Dermis microvascular lymphatic vessel endothelial cell (primary cell): Measurements from ENCODE around the gene THSD1. TPM values are rescaled to one million over a fixed set of nuclear protein-coding genes. Genes with fewer than 3 reads are reported as not detected.

Source experiments
- DNase-seq, 2 donors: peaks; one replicate each; pipeline versions ENCODE4 v3.0.0 to v3.0.0-alpha.2; 2010; ENCODE audit warnings: low read depth in 2 of 2
- total RNA-seq: library from RNA; depleted of rRNA; stranded (reverse); fragments of >200 nt; gene quantifications from 2 replicates; pipeline ENCODE4 v1.2.1, GENCODE V29; 2014

The THSD1 gene, protein sequence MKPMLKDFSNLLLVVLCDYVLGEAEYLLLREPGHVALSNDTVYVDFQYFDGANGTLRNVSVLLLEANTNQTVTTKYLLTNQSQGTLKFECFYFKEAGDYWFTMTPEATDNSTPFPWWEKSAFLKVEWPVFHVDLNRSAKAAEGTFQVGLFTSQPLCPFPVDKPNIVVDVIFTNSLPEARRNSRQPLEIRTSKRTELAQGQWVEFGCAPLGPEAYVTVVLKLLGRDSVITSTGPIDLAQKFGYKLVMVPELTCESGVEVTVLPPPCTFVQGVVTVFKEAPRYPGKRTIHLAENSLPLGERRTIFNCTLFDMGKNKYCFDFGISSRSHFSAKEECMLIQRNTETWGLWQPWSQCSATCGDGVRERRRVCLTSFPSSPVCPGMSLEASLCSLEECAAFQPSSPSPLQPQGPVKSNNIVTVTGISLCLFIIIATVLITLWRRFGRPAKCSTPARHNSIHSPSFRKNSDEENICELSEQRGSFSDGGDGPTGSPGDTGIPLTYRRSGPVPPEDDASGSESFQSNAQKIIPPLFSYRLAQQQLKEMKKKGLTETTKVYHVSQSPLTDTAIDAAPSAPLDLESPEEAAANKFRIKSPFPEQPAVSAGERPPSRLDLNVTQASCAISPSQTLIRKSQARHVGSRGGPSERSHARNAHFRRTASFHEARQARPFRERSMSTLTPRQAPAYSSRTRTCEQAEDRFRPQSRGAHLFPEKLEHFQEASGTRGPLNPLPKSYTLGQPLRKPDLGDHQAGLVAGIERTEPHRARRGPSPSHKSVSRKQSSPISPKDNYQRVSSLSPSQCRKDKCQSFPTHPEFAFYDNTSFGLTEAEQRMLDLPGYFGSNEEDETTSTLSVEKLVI
- 41.3 and 52.8 TPM in 2 replicates for total RNA-seq

- DNase-seq, result peak; percentile 79 to 87
Measured at GRCh38 chr13:52405767-52406494, at the start of gene THSD1. THSD1 (minus strand) TSS chr13:52406172; CDS start chr13:52402600, 3,572 bp downstream.

GRCh38 chr13:52455677-52456041, 49.7 kb upstream of the THSD1 start:
- peak; percentile 45 to 81 for DNase-seq

GRCh38 chr13:52454820-52455676, 49.1 kb upstream of the THSD1 start, which contains the start of gene CKAP2:
CKAP2 (plus strand) TSS chr13:52455478; CDS start chr13:52455557, 79 bp downstream.
- DNase-seq, result peak; percentile 90 to 98

- DNase-seq, result no peak
Measured at GRCh38 chr13:52454459-52454819, 48.5 kb upstream of the THSD1 start.

GRCh38 chr13:52452470-52452869, 46.5 kb upstream of the THSD1 start:
- DNase-seq, result no peak

GRCh38 chr13:52451135-52451804, 45.3 kb upstream of the THSD1 start:
- no peak for DNase-seq

DNA sequence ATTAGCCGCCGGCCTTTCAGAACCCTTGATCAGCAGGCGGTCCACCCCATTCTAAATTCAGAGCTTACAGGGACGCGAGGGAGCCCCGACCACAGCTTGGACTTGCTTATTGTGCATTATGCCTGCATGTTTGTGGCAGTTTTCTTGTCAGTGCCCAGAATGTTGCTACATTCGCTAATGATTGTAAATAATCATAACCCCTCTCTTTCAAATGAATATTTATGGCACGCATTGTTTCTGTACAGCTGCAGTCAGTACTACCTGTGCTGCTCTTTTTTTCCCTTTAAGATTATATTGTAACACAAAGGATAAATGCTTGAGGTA, 44.8 kb upstream of the THSD1 start:
- DNase-seq, result no peak

DNA sequence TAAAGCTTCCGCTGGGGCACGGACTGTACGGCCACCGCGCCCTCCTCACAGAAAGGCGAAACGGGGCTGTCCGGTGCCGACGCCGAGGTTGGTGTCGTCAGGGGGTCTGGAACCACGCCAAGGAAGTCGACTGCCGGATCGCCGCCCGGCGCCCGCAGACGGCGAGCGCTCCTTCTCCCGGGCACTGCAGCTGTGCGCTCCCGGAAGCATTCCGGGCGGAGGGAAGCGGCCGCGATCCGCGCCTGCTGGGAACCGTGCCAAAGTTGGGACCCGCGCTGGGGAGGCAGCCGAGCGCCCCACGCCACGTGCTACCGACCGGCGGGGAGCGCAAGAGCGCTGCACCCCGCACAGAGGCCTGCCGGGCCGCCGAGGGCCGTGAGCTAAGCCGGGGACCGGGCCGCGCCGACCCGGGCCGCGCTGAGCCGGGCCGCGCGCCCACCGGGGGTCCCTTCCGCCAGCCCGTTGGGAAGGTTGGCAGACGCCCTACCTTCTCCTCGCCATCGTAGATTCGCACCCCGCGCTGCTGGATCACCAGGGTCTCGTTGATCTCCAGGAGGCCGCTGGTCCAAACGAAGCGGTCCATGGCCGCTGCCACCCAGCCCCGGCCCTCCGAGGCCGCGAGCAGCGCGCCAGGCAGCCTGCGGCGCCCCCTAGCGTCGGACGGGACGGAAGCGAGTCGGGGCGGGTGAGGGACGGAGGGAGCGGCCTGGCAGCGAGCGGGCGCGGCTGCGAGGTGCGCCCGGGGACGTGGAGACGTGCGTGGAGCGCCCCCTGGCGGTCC, 44.2 kb upstream of the THSD1 start, which contains the start of gene VPS36:
Gene VPS36, minus strand, starts transcription at position 623 of the 781 bp plus-strand sequence. Its CDS starts 40 bp downstream, at position 583.
- peak; percentile 86 to 94 for DNase-seq

DNA sequence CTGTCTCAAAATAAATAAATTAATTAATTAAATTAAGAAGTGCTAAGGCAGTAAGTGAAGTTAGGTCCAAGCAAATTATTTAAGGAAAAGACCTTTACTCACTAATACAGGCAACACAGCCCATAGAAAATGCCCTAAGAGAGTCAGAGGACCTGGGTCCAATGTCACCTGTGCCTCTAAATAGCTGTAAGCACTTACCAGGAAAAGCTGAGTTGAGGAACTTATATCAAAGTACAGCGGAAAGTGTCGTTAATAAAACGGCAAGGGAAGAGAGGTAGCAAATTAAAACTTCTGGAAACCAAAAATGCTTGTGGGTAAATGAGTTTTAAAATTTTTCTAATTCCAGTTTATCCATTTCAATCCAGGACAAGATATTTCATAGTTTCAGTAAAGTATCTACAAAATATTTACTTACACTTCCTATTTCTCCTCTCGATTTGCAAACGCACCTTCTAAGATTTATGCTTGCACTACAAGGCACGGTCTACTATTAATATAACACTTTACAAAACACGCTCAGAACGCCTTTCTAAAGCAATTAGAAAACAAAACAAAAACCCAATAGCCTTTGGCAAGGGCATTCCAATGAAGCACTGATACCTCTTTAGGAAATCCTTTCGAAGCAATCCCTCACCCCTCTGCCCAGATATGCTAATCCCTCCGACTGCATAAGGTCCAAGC, 43.5 kb upstream of the THSD1 start:
- DNase-seq, result no peak

GRCh38 chr13:52447815-52448552, 42.0 kb upstream of the THSD1 start:
- no peak for DNase-seq

DNA sequence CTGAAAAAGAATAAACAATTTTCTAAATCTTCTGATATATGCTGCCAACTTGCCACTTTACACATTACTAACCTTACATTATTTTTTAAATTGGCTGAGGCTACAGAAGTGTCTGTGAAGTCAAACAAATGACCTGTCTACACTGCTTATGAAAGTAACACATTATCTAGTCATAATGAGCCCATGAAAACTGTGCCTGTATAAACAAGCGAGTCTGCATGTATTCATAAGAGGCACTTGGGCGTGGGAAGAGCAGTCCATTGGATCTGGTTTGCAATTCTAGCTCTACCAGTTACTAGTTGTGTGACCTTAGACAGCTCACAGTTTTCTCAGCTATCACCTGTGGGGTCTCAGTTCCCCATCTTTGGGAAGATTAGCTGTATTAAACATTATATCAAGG, 41.4 kb upstream of the THSD1 start:
- DNase-seq, result no peak

DNA sequence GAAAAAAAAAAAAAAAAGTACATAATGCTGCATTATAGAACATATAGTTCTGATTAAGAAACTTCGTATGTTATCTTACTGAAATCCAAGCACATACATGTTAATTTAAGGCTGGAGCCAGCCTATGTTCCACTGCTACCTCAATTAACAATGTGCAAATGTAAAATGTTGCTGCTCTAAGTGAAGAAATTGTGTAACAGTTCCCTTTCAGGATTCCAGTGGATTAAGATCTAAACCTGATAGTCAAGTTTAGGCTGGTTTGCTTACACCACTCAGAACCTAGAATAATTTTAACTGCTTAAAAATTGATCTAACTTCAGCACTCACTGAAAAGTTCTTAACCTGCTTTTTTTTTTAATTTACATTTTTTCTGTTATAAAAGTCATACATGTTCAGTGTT, 40.3 kb upstream of the THSD1 start:
- no peak for DNase-seq

DNA sequence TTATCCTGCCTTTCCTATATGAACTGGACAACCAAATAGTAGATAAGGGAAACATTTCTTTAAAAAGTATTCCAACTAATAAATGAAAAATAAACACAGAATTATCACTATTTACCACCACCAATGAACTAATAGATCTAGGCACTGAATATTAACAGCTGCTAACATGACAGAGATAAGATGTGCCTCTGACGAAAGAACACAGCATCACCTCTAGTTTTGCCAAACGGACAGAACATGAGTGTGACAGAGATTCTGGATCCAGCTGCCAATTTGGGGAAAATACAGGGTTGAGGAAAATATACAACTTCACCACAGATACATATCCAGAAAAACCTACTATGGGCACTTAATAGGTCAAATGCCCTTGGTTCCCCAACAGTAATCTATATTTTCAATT, 26.5 kb upstream of the THSD1 start:
- DNase-seq, result no peak

GRCh38 chr13:52428295-52428694, 22.3 kb upstream of the THSD1 start:
- DNase-seq, result peak; percentile 92 to 98

DNA sequence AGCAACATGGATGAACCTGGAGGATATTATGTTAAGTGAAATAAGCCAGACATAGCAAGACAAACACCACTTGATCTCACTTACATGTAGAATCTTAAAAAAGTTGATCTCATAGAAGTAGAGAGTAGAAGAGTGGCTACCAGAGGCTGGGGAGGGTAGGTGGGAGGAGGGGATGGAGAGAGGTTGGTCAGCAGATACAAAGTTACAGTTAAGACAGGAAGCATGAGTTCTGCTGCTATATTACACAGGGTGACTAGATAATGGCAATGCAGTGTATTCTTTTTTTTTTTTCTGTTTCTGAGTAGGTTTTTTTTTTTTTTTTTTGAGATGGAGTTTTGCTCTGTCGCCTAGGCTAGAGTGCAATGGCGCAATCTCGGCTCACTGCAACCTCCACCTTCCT, 15.2 kb upstream of the THSD1 start:
- no peak for DNase-seq

DNA sequence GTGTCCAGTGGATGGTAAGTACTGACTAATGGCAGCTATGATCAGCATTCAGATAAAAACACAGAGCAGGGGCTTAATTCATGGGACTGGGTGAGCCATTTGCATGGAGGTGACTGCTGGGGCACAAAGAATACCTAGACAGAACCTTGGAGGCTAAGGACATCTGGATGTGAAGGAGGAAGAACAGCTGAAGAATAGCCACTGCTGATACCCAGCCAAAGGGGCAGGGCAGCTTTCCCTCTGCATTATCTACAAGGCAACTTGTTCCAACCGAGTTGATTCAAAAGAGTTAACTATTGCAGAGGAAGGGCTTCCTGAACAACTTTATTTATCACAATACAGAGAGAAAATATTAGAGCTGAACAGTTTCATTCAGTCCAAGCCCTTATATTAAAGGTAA, 13.1 kb upstream of the THSD1 start:
- no peak for DNase-seq

DNA sequence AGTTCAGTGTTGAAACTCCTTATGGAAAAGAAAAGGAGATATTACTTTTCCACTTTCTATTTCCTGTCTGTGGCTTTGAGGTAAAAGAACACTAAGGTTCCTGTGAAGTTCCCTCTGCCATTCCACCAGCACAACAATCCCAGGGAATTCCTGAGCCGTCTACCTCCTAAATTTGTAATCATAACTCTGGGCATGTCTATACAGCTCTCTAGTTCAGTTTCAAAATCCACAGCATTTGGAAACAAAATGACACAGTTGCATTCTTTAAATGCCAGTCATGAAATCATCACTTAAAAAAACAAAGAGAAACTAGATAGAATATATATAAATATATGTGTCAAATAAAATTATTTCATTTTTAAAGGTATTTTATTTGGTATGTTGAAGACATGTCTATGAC, 9.0 kb upstream of the THSD1 start:
- peak in 1 of 2 donors; percentile 51 for DNase-seq

DNA sequence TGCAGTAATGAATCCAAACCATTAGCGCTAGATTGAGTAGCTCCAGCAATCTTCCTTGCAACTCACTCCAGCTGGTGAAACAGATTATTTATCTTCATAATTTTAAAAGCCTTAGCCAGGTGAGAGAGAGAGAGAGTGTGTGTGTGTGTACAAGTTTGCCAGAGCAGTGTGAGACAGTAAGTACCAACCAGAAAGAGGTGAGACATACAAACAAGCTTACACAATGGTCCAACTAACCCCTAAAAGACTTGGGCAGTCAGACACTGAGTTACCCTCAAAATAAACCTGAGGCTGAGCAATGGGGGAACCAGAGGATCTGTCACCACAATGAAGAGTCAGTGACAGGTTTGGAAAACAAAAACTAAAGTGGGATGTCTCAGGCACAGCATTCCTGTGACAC, 8.1 kb upstream of the THSD1 start:
- DNase-seq, result no peak
